ENCODE measurements around the gene TMEM52B.

TMEM52B gene

GRCh38 chr12:10207136-10207535 lies 28.3 kb downstream of the TMEM52B start:
- no peaks in the 10 kb centered on the region for H3K79me1 ChIP-seq (ENCODE audit: low read length)
- DNase-seq, result no peak
- H3K4ac ChIP-seq (ENCODE audit: low read depth, low read length), result no peak overlapping the region
- H3K4me3 ChIP-seq (ENCODE audit: low read length), result no peak overlapping the region
- no peaks in the 10 kb centered on the region for H3K4me1 ChIP-seq (ENCODE audit: control insufficient read depth, low read depth, low read length)
- H2BK5ac ChIP-seq (ENCODE audit: low read length), result no peak overlapping the region
- H3K27me3 ChIP-seq (ENCODE audit: insufficient read depth, low read length, poor library complexity), result no peaks in the 10 kb centered on the region
- no peak overlapping the region for H3K4me2 ChIP-seq (ENCODE audit: low read length)
- H3K18ac ChIP-seq (ENCODE audit: low read length), result no peak overlapping the region
- no peak overlapping the region for H3K56ac ChIP-seq (ENCODE audit: low read length)
- H2AK5ac ChIP-seq (ENCODE audit: low read length), result no peak overlapping the region
- H3K27ac ChIP-seq (ENCODE audit: low read depth, low read length), result no peak overlapping the region
- no peak overlapping the region for H2BK15ac ChIP-seq (replicated peaks; ENCODE audit: low read depth)
- H3K79me2 ChIP-seq (ENCODE audit: control insufficient read depth, insufficient read depth, low read length), result no peaks in the 10 kb centered on the region
- WGBS (ENCODE audit: extremely low coverage, insufficient coverage, low lambda C conversion rate), result no CpG with 5 or more reads among the region's 2 CpGs
- no peak overlapping the region for H2BK120ac ChIP-seq (ENCODE audit: low read depth, low read length)
- no peaks in the 10 kb centered on the region for H3K36me3 ChIP-seq (ENCODE audit: control insufficient read depth, insufficient read depth, low read length)
- H4K8ac ChIP-seq (ENCODE audit: low read depth, low read length), result no peak overlapping the region
- no peak overlapping the region for H3K23ac ChIP-seq (ENCODE audit: low read length)
- H4K5ac ChIP-seq (ENCODE audit: low read length), result no peak overlapping the region
- no peak overlapping the region for H3K9ac ChIP-seq (ENCODE audit: low read length)

GRCh38 chr12:10210225-10210624 lies 31.4 kb downstream of the TMEM52B start:
- Histone ChIP-seq H3K9ac (ENCODE audit: low read length) (no peak overlapping the region), H2BK120ac (ENCODE audit: low read depth, low read length) (peak overlapping the region; percentile 19), H4K5ac (ENCODE audit: low read length) (no peak overlapping the region), H3K79me2 (ENCODE audit: control insufficient read depth, insufficient read depth, low read length) (peaks cover 18% of the 10 kb centered on the region), H3K36me3 (ENCODE audit: control insufficient read depth, insufficient read depth, low read length) (no peaks in the 10 kb centered on the region), H3K23ac (ENCODE audit: low read length) (no peak overlapping the region), H3K4me2 (ENCODE audit: low read length) (no peak overlapping the region), H3K79me1 (ENCODE audit: low read length) (no peaks in the 10 kb centered on the region), H3K4me1 (ENCODE audit: control insufficient read depth, low read depth, low read length) (no peaks in the 10 kb centered on the region), H3K4me3 (ENCODE audit: low read length) (no peak overlapping the region), H3K27me3 (ENCODE audit: insufficient read depth, low read length, poor library complexity) (no peaks in the 10 kb centered on the region), H3K56ac (ENCODE audit: low read length) (no peak overlapping the region), H2BK15ac (replicated peaks; ENCODE audit: low read depth) (no peak overlapping the region), H3K4ac (ENCODE audit: low read depth, low read length) (no peak overlapping the region), H2AK5ac (ENCODE audit: low read length) (no peak overlapping the region), H4K8ac (ENCODE audit: low read depth, low read length) (no peak overlapping the region), H3K27ac (ENCODE audit: low read depth, low read length) (no peak overlapping the region), H2BK5ac (ENCODE audit: low read length) (no peak overlapping the region), H3K18ac (ENCODE audit: low read length) (no peak overlapping the region)
- no CpG with 5 or more reads among the region's 15 CpGs for WGBS (ENCODE audit: extremely low coverage, insufficient coverage, low lambda C conversion rate)
- no peak for DNase-seq

GRCh38 chr12:10211101-10211939 lies 32.5 kb downstream of the TMEM52B start:
- Histone ChIP-seq H3K27me3 (ENCODE audit: insufficient read depth, low read length, poor library complexity) (no peaks in the 10 kb centered on the region), H2BK120ac (ENCODE audit: low read depth, low read length) (no peak overlapping the region), H3K4me3 (ENCODE audit: low read length) (no peak overlapping the region), H3K79me2 (ENCODE audit: control insufficient read depth, insufficient read depth, low read length) (peaks cover 23% of the 10 kb centered on the region), H3K4me1 (ENCODE audit: control insufficient read depth, low read depth, low read length) (no peaks in the 10 kb centered on the region), H4K8ac (ENCODE audit: low read depth, low read length) (no peak overlapping the region), H3K23ac (ENCODE audit: low read length) (no peak overlapping the region), H3K4ac (ENCODE audit: low read depth, low read length) (no peak overlapping the region), H3K79me1 (ENCODE audit: low read length) (no peaks in the 10 kb centered on the region), H2BK5ac (ENCODE audit: low read length) (no peak overlapping the region), H3K56ac (ENCODE audit: low read length) (peak overlapping the region; percentile 37), H3K36me3 (ENCODE audit: control insufficient read depth, insufficient read depth, low read length) (no peaks in the 10 kb centered on the region), H3K9ac (ENCODE audit: low read length) (no peak overlapping the region), H4K5ac (ENCODE audit: low read length) (no peak overlapping the region), H3K18ac (ENCODE audit: low read length) (peak overlapping the region; percentile 7), H2BK15ac (replicated peaks; ENCODE audit: low read depth) (no peak overlapping the region), H2AK5ac (ENCODE audit: low read length) (no peak overlapping the region), H3K4me2 (ENCODE audit: low read length) (no peak overlapping the region), H3K27ac (ENCODE audit: low read depth, low read length) (no peak overlapping the region)
- no CpG with 5 or more reads among the region's 25 CpGs for WGBS (ENCODE audit: extremely low coverage, insufficient coverage, low lambda C conversion rate)
- no peak for DNase-seq

GRCh38 chr12:10211940-10212738 lies 33.3 kb downstream of the TMEM52B start:
- Histone ChIP-seq H2BK120ac (ENCODE audit: low read depth, low read length) (no peak overlapping the region), H3K27me3 (ENCODE audit: insufficient read depth, low read length, poor library complexity) (no peaks in the 10 kb centered on the region), H3K79me2 (ENCODE audit: control insufficient read depth, insufficient read depth, low read length) (peaks cover 23% of the 10 kb centered on the region), H3K56ac (ENCODE audit: low read length) (peak overlapping the region; percentile 59), H3K4me2 (ENCODE audit: low read length) (peak overlapping the region; percentile 33), H2AK5ac (ENCODE audit: low read length) (no peak overlapping the region), H3K4me3 (ENCODE audit: low read length) (no peak overlapping the region), H3K18ac (ENCODE audit: low read length) (peak overlapping the region; percentile 7), H4K5ac (ENCODE audit: low read length) (no peak overlapping the region), H3K79me1 (ENCODE audit: low read length) (no peaks in the 10 kb centered on the region), H3K9ac (ENCODE audit: low read length) (peak overlapping the region; percentile 47), H4K8ac (ENCODE audit: low read depth, low read length) (no peak overlapping the region), H3K23ac (ENCODE audit: low read length) (no peak overlapping the region), H3K4ac (ENCODE audit: low read depth, low read length) (no peak overlapping the region), H2BK5ac (ENCODE audit: low read length) (no peak overlapping the region), H3K27ac (ENCODE audit: low read depth, low read length) (peak overlapping the region; percentile 46), H3K36me3 (ENCODE audit: control insufficient read depth, insufficient read depth, low read length) (no peaks in the 10 kb centered on the region), H2BK15ac (replicated peaks; ENCODE audit: low read depth) (no peak overlapping the region), H3K4me1 (ENCODE audit: control insufficient read depth, low read depth, low read length) (no peaks in the 10 kb centered on the region)
- no CpG with 5 or more reads among the region's 40 CpGs for WGBS (ENCODE audit: extremely low coverage, insufficient coverage, low lambda C conversion rate)
- peak; percentile 98 for DNase-seq

GRCh38 chr12:10212739-10213131 lies 33.9 kb downstream of the TMEM52B start, which contains the start of gene GABARAPL1:
GABARAPL1 (plus strand) TSS chr12:10212877; CDS start chr12:10213130, 253 bp downstream.
- Histone ChIP-seq H3K56ac (ENCODE audit: low read length) (peak within 1 kb of the TSS; percentile 94), H4K5ac (ENCODE audit: low read length) (no peak within 1 kb of the TSS), H3K27ac (ENCODE audit: low read depth, low read length) (peak within 1 kb of the TSS; percentile 74), H2AK5ac (ENCODE audit: low read length) (no peak within 1 kb of the TSS), H2BK5ac (ENCODE audit: low read length) (peak within 1 kb of the TSS; percentile 66), H3K79me2 (ENCODE audit: control insufficient read depth, insufficient read depth, low read length) (peaks cover 23% of the 10 kb centered on the region), H3K9ac (ENCODE audit: low read length) (peak within 1 kb of the TSS; percentile 95), H3K4me3 (ENCODE audit: low read length) (peak within 1 kb of the TSS; percentile 90), H3K79me1 (ENCODE audit: low read length) (no peaks in the 10 kb centered on the region), H4K8ac (ENCODE audit: low read depth, low read length) (no peak within 1 kb of the TSS), H3K4me1 (ENCODE audit: control insufficient read depth, low read depth, low read length) (no peaks in the 10 kb centered on the region), H3K23ac (ENCODE audit: low read length) (no peak within 1 kb of the TSS), H2BK15ac (replicated peaks; ENCODE audit: low read depth) (no peak within 1 kb of the TSS), H3K27me3 (ENCODE audit: insufficient read depth, low read length, poor library complexity) (no peaks in the 10 kb centered on the region), H3K4ac (ENCODE audit: low read depth, low read length) (peak within 1 kb of the TSS; percentile 90), H3K18ac (ENCODE audit: low read length) (peak within 1 kb of the TSS; percentile 88), H3K4me2 (ENCODE audit: low read length) (peak within 1 kb of the TSS; percentile 69), H2BK120ac (ENCODE audit: low read depth, low read length) (peak within 1 kb of the TSS; percentile 35), H3K36me3 (ENCODE audit: control insufficient read depth, insufficient read depth, low read length) (no peaks in the 10 kb centered on the region)
- no CpG with 5 or more reads among the region's 35 CpGs for WGBS (ENCODE audit: extremely low coverage, insufficient coverage, low lambda C conversion rate)
- DNase-seq, result peak; percentile 86

All from mesendoderm (in vitro differentiated cells).